HG03439 (cell line): ENCODE results near the gene LBH.

Source experiments
- ATAC-seq: cut with Tn5 transposase; IDR thresholded peaks from one replicate; pipeline ENCODE4 v1.9.1; 2021; ENCODE audit warnings: mild to moderate bottlenecking, moderate library complexity; ENCODE audit not compliant: unreplicated experiment

LBH gene

DNA sequence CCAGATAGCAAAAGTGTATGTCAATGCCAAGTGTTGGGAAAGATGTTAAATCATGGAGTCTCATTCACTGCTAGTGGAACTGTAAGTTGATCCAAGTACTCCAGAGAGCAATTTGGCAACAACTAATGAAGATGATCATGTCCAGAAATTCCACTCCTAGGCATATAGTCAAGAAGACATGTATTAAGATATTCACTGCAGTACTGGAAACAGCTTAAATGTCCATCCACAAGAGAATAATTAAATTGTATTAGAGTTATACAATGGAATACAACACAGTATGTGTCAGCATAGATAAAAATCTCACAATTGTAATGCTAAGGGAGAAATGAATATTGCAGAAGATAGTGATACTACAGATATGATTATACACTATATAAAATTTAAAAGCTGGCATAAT is 15.2 kb upstream of the LBH start:
- no peak for ATAC-seq

DNA sequence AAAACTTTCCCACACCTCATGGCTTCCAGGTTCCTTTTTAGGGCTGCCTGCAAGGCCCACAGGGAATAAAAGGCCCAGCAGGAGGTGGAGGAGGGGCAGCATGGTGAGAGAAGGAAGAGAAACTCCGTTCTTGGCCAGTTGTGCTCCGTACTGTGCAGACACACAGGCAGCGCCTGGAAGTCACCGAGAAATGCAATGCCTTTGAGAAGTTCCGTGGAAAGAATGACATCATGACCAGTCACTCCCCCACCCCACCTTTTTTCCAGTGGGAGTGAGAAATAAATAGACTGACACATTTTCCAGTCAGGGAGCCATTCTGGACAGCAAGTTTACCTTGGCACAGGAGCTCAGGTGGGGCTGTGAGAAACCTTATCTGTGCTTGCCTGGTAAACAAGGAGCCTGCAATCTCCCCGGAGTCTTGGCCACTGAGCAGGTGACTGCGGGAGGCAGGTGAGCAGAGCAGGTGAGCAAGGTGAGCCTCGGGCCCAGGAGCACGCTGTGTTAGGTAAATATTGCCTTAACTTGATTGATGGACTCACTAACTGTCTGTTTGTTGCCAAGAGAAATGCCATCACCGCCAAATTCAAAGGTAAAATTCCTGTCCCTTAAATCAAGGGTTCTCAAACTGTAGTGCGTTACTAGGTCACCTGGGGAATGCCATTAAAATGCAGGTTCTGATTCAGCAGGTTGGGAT is 13.5 kb upstream of the LBH start:
- ATAC-seq: no peak

DNA sequence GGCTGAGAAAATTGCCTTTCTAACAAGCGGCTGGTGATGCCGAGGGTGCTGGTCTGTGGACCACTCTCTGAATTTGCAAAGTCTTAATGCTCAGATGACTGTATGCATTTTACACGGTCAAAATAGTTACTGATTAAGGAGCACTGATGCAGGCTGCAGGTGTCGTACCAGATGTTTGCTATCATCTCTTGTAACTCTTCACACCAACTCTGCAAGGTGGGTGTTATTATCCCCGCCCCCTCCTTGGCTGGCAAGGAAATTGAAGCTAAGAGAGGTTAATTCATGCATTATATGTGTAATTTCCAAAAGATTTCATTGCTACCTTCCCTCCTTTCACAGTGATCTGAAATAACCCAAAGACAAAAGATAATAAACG is 13.0 kb upstream of the LBH start:
- no peak for ATAC-seq

DNA sequence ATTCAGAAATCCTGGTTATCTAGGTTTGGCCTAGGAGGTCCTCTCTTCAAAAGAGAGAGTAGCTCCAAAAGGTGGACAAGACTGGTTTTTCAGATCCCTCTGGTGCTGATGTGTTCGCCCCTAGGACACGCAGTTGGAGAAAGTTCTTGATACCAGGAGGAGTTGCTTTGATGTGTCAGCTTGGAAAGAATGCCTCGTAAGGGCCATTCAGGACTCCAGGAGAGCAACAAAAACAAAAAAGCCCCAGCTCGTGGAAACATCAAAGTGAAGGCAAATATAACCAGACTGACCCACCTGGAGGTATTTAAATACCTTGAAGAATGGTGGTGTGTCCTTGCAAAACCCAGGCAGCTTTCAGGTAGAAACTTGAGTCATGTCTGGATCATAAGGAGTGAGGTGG is 12.5 kb upstream of the LBH start:
- no peak for ATAC-seq

DNA sequence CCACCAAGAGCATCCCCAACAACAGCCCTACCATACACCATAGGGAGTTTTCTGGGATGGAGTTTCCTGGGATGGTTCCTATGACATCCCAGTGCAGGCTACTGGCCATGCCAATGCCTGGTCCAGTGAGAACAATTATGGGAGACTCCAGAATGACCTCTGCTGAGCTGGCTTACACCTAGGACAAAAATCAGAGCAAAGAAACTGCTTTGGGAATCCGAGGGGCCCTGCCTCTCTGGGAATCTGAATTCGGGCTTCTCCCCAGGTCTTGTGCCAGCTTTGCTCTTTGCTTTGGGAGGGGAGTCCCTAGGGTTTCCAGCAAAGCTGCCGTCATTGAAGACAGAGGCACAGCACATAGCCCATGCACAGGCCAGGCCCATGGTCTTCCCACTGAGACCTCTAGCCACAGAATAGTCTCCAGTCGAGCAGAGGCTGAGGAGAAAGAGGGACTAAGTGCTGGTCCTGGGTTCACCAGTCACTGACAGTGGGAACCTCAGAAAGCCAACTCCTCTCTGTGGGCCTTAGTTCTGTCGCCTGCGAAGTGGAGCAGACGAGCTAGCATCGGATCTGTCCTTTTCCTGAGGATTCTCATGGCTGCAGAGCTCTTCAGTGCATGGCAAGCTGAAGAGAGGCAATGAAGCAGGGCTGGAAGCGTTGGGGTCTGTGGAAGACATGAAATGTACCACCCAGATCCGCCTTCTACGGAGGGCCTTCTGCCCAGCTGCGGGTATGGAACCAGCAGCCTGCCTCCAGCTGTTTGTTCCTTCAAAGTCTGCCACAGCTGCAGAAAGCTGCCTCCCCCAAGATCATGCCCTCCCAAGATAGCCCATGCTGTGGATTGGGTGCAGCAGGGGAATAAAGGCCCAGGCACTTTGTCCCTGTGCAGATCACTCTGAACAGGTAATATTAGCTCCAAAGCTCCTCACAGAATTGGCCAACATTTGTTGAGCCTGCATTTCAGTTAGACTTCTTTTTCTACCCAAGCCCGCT is 11.2 kb upstream of the LBH start:
- ATAC-seq: no peak

DNA sequence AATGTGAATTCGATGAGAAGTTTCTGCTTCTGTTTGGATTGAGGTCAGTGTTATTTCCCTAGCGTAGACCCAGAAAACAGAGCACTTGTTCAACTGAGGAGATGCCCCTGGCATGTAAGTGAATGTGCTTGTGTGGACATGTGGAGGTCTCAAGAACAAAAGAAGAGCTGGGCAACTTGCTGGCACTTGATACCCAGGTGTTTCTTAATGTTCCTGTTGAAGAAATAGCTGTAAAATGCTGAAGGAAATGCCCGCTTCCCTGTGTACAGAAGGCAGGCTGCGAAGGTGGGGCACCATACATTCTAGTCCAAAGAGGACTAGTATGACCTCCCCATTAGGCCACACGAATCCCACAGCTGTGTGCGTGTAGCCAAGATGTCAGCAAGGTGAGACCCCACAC is 9.8 kb upstream of the LBH start:
- no peak for ATAC-seq

DNA sequence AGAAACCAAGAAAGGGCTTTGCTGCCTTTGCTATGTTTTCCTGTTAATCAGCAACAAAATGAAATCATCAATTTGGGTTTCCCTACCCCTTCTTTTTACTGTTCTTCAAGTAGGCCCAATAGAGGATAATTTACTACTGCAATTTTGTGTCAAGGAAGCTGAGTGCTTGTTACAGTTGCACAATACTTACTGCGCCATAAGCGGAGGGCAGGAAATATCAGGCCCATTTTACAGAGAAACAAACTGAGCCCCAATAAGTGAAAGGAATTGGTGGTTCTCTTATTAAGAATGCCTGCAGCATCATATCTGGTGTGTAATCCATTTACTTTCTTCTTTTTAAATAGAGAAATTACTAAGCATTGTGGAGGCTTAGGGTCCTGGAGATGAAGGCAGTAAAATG is 9.3 kb upstream of the LBH start:
- no peak for ATAC-seq

DNA sequence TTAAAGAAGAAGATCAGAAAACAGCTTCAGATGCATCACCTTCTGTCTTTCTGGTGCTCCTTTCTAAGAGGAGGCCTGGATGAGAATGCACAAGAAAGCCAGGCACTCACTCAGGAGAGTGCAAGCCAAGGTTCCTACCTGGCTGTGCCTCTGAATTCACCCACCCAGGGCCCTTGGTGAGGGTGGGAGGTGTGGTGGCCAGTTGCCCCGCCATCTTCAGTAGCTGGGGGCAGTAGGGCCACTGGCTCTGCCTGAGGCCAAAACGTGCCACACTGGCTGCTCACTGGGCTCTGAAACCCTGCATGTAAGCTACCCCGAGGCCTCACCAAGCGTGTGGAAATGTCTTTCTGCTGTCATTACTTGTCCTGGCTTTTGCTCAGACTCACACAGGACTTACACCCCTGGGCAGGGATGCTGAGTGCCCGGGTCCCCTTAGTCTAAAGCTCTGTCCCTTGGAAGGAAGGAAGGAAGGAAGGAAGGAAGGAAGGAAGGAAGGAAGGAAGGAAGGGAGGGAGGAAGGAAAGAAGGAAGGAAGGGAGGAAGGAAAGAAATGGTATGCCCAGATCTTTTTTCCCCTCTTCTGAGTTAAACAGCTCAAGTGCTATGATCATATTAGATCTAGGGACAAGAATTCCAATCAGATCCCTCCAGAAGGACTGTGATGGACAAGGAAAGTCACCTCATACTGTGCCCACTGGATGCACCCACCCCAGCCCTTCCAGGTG is 8.5 kb upstream of the LBH start:
- no peak for ATAC-seq

DNA sequence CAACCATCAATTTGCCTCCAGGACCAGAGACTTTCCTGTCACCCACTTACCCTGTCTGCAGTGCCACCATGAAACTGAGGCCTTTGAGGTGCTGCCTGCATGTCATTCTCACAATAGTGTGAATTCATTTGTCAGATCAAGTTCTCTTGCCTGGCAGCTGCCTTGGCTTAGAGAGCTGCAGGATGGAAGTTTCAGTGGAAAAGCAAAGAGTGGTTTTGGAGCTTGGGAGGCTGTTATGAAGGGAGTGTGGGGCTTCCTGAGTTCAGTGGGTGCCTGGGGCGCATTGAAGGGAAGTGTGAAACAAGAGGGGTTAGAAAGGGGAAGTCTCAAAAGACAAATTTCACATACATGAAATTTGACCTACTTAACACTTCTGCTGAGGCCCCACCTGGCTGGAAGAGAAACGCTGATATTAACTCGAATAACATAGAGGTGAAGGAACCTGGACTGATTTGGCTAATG is 7.9 kb upstream of the LBH start:
- ATAC-seq: no peak

DNA sequence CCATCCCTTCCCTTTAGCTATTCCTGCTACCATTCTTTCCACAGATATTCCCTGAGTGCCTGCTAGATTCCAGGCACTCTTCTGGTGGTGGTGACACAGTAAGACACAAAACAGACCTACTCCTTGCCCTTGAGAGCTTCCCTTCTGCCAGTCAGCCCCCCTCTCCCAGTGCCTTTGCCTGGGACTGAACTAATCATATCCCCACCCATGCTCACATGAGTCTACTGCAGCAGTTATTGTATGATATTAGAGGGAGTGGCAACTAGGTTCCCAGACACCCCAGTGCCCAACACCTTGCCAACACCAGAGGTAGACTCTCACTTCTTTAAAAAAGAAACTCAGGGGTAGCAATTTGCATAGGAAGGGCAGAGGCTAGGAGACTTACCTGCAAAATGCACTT is 7.2 kb upstream of the LBH start:
- ATAC-seq: no peak

DNA sequence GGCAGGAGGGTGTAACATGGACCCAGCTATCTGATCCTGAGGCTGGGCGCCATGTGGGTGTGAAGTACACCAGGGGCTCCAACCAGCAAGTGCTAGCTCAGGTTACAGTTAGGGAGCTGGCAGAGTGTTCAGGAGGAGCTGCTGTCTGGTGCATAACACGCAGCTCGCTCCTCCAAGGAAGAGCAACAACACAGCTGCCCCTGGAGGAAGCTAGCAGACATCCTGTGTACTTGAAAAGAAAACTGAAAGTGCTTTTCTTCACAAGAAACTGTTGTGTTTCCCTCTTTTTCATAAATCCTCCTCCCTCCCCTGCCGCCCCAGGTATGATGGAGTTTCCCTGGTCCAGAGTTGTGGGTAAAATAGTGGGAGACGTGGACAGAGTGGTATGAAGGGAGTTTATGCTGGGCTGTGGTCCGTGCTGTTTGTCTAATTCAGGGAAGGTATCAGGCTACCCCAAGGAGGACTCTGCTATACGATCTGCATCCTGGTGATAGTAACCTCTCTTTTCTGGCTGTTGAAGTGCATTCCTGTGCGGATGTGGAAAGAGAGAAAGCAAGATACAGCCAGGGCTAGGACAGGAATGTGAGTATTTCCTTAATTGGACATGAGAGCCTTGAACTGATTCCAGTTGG is 6.1 kb upstream of the LBH start:
- ATAC-seq: peak; percentile 42

DNA sequence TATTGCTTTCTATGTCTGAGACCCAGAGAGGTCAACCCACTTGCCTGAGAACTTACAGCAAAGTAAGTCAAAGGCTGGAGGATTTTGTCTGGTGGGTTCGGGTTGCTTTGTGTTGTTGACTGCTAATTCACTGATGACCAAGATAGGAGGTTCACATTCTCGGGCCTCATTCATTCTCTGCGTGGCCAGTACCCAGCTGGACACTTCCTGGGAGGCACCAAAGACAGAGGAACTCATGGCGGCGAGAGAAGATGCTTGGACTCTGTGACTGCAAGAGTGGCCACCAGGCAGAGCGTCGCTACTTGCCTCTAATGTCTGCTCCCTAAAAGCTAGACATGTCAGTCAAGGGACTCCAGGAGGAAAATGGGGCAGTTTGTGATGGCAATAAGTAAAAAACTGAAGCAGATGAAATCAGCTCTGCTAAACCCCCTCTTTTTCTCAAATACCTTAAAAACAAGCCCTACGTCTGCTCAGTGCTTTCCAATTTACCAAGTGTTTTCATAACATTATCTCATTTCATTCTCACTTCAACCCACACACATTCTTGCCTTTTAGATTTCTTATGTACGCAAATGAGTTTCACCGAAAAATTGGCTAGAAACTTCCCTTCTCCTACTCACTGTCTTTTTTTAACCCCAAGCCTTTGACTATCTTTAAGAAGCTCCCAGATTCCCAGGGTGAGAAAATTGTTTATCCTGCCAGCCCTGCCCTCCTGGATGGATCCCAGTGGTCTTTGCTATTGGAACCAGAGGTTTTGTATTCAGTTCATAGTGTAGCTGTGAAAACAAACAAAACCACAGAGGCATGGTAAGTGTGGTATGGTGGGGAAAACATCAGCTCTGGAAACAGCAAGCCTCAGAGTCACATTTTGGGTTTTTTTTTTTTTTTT is 4.9 kb upstream of the LBH start:
- ATAC-seq: no peak

DNA sequence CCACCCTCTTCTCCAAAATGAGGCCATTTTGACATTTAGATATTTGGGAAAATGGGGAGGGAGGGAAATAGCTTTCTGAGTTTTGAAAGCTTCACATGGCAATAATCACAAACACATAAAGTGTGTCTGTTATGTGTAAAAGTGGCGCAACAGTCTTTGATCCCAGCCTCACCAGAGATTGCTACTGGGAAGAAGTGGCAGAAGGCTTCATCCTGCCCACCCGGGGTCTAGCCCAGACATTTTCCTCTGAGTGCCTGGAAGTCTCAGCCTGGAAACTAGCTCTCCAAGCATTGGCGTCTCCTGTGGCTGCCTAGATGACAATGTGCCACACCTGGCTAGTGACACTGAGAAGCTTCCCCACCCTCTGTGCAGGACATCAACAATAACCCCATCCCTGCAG is 1.7 kb upstream of the LBH start:
- no peak for ATAC-seq

DNA sequence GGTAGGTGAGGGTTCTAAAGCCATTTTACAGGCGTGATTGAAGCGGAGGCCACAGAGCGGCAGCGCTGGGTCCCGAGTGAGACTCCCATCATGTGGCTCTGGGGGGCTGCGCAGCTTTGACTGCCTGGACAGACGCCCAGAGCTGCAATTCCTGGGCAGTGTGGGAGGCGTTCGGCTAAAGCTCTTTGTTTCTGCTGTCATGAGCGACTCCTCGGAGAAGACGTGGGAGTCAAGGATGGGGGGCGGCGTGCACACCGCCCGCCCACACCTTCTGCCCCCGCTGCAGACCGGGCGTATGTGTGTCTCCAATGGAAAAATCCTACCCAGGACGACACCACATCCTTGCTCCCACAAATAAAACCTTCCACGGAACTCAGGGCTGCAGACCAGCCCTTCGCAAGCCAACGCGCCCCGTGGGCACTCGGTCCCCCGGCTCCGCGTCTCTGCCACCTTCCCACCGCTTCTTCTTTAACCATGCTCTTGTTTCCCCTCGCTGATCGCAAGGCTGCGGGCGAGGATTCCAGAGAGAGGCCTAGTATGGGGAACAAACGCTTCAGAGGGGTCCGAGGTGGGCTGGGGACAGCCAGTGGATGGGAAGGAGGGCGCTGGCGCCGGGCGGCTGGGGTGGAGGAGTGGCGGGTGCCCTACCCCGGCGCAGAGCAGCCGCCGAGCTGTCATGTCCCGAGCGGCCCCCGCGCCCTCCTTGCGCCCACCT is 680 bp upstream of the LBH start:
- peak; percentile 6 for ATAC-seq

DNA sequence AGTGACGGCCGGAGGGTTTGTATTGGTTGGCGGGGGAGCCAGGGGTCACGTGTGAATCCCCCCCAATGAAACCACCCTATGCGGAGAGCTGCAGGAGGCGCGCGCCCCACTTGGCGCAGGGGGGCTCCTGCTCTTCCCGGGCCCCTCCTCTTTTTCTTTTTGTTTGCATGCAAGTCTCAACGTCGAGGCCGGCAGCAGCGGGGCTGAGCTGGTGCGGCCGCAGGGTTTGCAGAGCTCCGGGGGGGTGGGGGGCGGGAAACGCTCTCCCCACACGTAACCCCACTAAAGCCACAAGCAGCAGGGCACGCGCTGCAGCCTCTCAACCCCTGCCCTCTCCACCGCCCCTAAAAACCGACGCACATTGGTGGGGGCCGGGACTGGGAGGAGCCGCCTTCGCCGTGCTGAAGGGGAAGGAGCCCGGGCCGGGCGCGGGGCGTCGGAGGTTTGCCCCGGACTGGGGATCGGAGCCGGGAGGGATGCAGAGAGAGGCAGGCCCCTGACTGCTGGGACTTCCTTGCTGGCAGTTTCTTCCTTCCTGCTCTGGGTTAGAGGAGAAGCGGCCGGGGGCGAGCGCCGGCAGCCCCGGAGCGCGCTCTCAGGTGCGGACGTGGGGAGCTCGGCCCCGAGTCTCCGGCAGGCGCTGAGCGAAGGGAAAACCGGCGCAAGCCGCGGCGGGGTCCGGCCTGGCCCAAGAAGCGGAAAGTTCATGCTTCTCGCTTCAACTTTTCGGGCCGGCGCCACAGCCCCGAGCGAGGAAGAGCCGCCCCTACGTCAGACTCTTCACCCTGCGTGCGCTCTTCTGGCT is 864 bp downstream of the LBH start:
- ATAC-seq: peak; percentile 32

DNA sequence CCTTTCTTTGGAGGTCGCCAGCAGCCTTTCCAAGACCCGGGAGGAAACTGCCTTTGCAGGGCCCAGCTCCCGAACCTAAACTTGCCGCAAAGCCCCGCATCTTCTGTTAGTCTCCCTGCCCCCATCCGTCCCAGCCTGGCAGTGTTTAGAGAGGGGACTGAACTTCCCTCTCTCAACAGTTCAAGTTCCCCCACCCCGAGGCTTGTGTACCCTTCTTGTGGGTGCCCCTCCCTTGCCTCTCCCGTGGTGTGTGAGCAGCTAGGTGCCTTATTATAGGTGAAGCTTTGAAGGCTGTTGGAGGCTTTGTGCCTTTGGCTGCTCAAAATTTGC is 1.4 kb downstream of the LBH start:
- no peak for ATAC-seq

DNA sequence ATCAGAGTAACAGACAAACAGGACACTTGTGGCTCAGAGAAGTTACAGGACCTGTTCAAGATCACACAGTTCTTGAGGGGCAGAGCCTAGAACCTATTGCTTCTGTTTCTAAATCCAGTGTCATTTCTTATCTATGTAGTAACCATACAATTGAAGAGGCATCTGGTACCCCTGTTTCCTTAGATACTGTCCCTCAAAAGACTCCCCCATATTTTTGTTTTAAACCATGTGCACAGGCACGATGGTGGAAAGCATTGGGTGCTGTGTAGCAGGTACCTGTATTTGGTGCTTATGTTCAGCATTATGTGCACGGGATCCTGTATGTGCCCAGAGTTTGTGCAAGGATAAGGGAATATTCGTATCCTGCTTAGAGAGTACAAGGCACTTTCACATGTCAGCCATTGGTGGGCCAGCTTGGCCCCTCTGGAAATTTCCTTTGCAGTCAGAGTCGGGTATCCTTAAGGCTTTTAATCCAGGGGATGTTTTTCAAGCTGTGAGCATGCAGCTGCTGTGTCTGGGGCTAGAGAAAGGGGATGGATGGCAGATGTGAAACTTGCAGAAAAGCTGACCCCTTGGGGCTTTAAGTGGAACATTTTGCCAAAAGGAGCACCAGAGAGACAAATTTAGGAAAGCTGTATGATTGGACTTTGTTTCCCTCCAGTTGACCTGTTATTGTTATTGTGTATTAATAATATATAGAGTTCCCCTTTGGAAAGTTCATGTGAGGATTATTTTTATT is 2.1 kb downstream of the LBH start:
- no peak for ATAC-seq
